HepG2 (cell line): ENCODE results near the gene CFAP99. TPM values are rescaled to one million over a fixed set of nuclear protein-coding genes. Genes with fewer than 3 reads are reported as not detected.

Source experiments
- ATAC-seq: fragments of 200-7000 bp; cut with Tn5 transposase; 3 replicates; pipeline ENCODE4 v1.9.1; 2020; ENCODE audit warnings: mild to moderate bottlenecking, moderate library complexity
- BruUV-seq: library from RNA; stranded (reverse); fragments of 400-500 nt; replicated peaks from 2 replicates; lab custom pipeline; 2021; lab: Mats Ljungman, UMichigan
- CTCF ChIA-PET: fragments of 300-600 bp; formaldehyde crosslinking; extraction: SDS; loops from one replicate; lab custom pipeline; 2021; ENCODE audit warnings: low total read pairs, inconsistent platforms, low intra/inter-chr PET ratio; lab: Yijun Ruan, JAX
- POLR2A ChIA-PET: fragments of 350-600 bp; sonication (Branson Sonifier 250); formaldehyde crosslinking; loops from one replicate; lab custom pipeline; 2020; ENCODE audit warnings: antibody characterized with exemption, inconsistent platforms; lab: Yijun Ruan, JAX
- DNase-seq: peaks from one replicate; pipeline ENCODE4 v3.0.0-alpha.2; 2015; ENCODE audit warnings: low spot score
- FAIRE-seq: peaks from 3 replicates; lab custom pipeline; 2011; peaks lifted over from hg19 to GRCh38; lab: Jason Lieb, UNC
- H2AFZ ChIP-seq: one replicate; pipeline ENCODE4 v1.6.1; 2011; ENCODE audit warnings: low read length, inconsistent platforms
- H3K27ac ChIP-seq: fragments of 300-600 bp; 3 replicates; pipeline ENCODE4 v1.8.0; 2011; ENCODE audit warnings: mixed run types, mild to moderate bottlenecking, mixed read lengths, low read length, inconsistent platforms; ENCODE audit not compliant: insufficient read depth; ENCODE audit errors: extremely low read length
- H3K27me3 ChIP-seq, 2 experiments: fragments of 200-600 bp in 1 of 2; 2 replicates in 1 of 2; 3 replicates in 1 of 2; pipeline versions ENCODE4 v1.6.0 to v1.8.0; 2011; ENCODE audit warnings: low read length in 2 of 2, mild to moderate bottlenecking in 2 of 2, moderate library complexity in 2 of 2, inconsistent platforms in 1 of 2; ENCODE audit not compliant: insufficient read depth in 2 of 2, control insufficient read depth in 1 of 2
- H3K36me3 ChIP-seq, 2 experiments: fragments of 200-600 bp in 1 of 2; replicated peaks in 1 of 2; 2 replicates in 1 of 2; 3 replicates in 1 of 2; pipeline versions ENCODE4 v1.5.1 to v1.8.0; 2011; ENCODE audit warnings: low read length in 2 of 2, inconsistent platforms in 1 of 2; ENCODE audit not compliant: insufficient read depth in 2 of 2, control insufficient read depth in 1 of 2
- H3K4me1 ChIP-seq: 2 replicates; pipeline ENCODE4 v1.5.1; 2012; ENCODE audit warnings: low read length, inconsistent platforms; ENCODE audit not compliant: insufficient read depth
- H3K4me2 ChIP-seq: 2 replicates; pipeline ENCODE4 v1.6.0; 2011; ENCODE audit warnings: low read depth, low read length, inconsistent platforms
- H3K4me3 ChIP-seq, 3 experiments: fragments of 200-600 bp in 1 of 3; sonication (generic), shearing (Covaris generic) in 1 of 3; replicated peaks in 1 of 3; 2 replicates each; pipeline ENCODE4 v1.5.1; 2011 to 2016; ENCODE audit warnings: low read length in 3 of 3, inconsistent platforms in 2 of 3, low read depth in 2 of 3, mild to moderate bottlenecking in 2 of 3, control low read depth in 1 of 3, mixed read lengths in 1 of 3; ENCODE audit not compliant: insufficient read depth in 1 of 3
- H3K79me2 ChIP-seq: one replicate; pipeline ENCODE4 v1.6.1; 2011; ENCODE audit warnings: low read length, inconsistent platforms; ENCODE audit not compliant: insufficient read depth
- H3K9ac ChIP-seq: 2 replicates; pipeline ENCODE4 v1.6.0; 2011; ENCODE audit warnings: mild to moderate bottlenecking, low read depth, low read length, inconsistent platforms; ENCODE audit not compliant: insufficient read depth
- H3K9me3 ChIP-seq: 2 replicates; pipeline ENCODE4 v1.5.1; 2012; ENCODE audit warnings: mild to moderate bottlenecking, low read length
- H4K20me1 ChIP-seq: 2 replicates; pipeline ENCODE4 v1.6.0; 2011; ENCODE audit warnings: inconsistent platforms, mild to moderate bottlenecking, low read length, moderate library complexity; ENCODE audit not compliant: insufficient read depth
- AHR ChIP-seq: IDR thresholded peaks from 2 replicates; pipeline ENCODE4 v1.6.1; 2018; ENCODE audit warnings: missing genetic modification reagents, missing compliant biosample characterization
- ATF7 ChIP-seq, 2 experiments: fragments of 450-650 bp in 1 of 2; sonication (generic) in 1 of 2; formaldehyde crosslinking in 1 of 2; IDR thresholded peaks; 2 replicates each; pipeline versions ENCODE4 v1.4.0 to v1.6.1; 2016 to 2020; ENCODE audit warnings: antibody characterized with exemption in 1 of 2, mild to moderate bottlenecking in 1 of 2, missing genetic modification reagents in 1 of 2
- GRHL1 ChIP-seq: sonication (generic); formaldehyde crosslinking; conservative IDR thresholded peaks from 2 replicates; pipeline ENCODE4 v1.8.0; 2022; ENCODE audit warnings: missing genetic modification reagents
- HMG20B ChIP-seq: conservative IDR thresholded peaks from 2 replicates; pipeline ENCODE4 v1.6.1; 2016; ENCODE audit warnings: missing genetic modification reagents, missing compliant biosample characterization
- MZF1 ChIP-seq: sonication (generic); formaldehyde crosslinking; IDR thresholded peaks from 2 replicates; pipeline ENCODE4 v1.8.1; 2023; ENCODE audit warnings: mild to moderate bottlenecking, missing genetic modification reagents, borderline replicate concordance
- PPARG ChIP-seq: conservative IDR thresholded peaks from 2 replicates; pipeline ENCODE4 v1.6.1; 2016; ENCODE audit warnings: missing biosample characterization, missing genetic modification reagents
- SRSF9 ChIP-seq: fragments of 200-400 bp; formaldehyde crosslinking; IDR thresholded peaks from 2 replicates; pipeline ENCODE4 v1.6.1; 2018; ENCODE audit warnings: borderline replicate concordance, mild to moderate bottlenecking, low read depth, low read length; ENCODE audit not compliant: insufficient read depth, poor library complexity, severe bottlenecking
- ZNF33B ChIP-seq: sonication (generic); formaldehyde crosslinking; IDR thresholded peaks from 2 replicates; pipeline ENCODE4 v1.5.1; 2020; ENCODE audit warnings: mild to moderate bottlenecking, missing genetic modification reagents
- ZNF616 ChIP-seq: sonication (generic); formaldehyde crosslinking; IDR thresholded peaks from 2 replicates; pipeline ENCODE4 v1.5.0; 2020; ENCODE audit warnings: low read depth, mild to moderate bottlenecking, missing genetic modification reagents
- ZNF672 ChIP-seq: sonication (generic); formaldehyde crosslinking; IDR thresholded peaks from 2 replicates; pipeline ENCODE4 v1.8.1; 2022; ENCODE audit warnings: missing genetic modification reagents
- ZNF790 ChIP-seq: sonication (generic); formaldehyde crosslinking; IDR thresholded peaks from 2 replicates; pipeline ENCODE4 v1.8.0; 2022; ENCODE audit warnings: missing genetic modification reagents, mild to moderate bottlenecking, borderline replicate concordance
- WGBS: methylation state at CpG from one replicate; pipeline ENCODE4 v1.1.6; 2017; ENCODE audit warnings: low lambda C conversion rate; 5-methylcytosine and 5-hydroxymethylcytosine counted together
- in situ Hi-C: cut with HindIII; loops from 2 replicates; pipeline ENCODE4 v1.10.0; 2017; ENCODE audit warnings: low pct_unique_long_range_greater_than_20kb; ENCODE audit not compliant: extremely low pct_ligation_motif_present
- intact Hi-C: fragments of 100-400 bp; cut with micrococcal nuclease; formaldehyde crosslinking; loops from one replicate; pipeline ENCODE4 v1.10.0; 2022; ENCODE audit not compliant: unreplicated experiment
- polyA plus RNA-seq, 8 experiments: library from polyadenylated mRNA; depleted of rRNA in 3 of 8; stranded (reverse) in 7 of 8; unstranded in 1 of 8; fragments of >200 nt; fragmentation: Illumina TruSeq in 4 of 8; extraction: Trizol in 4 of 8; gene quantifications; 2 replicates each; pipeline versions ENCODE4 v1.2.1 to v1.2.3, GENCODE V29; 2011 to 2016; ENCODE audit warnings: low read depth in 4 of 8, missing spikeins in 1 of 8, mixed read lengths in 1 of 8; ENCODE audit not compliant: insufficient read depth in 1 of 8
- total RNA-seq, 5 experiments: library from RNA; depleted of rRNA; stranded (reverse); fragments of >200 nt; fragmentation: Illumina TruSeq; extraction: Trizol; gene quantifications; 2 replicates each; pipeline ENCODE4 v1.2.3, GENCODE V29; 2016; ENCODE audit warnings: low read depth in 1 of 5
- TF ChIP-seq, protein P1 (sequence below), 2 experiments: sonication (generic) in 1 of 2; formaldehyde crosslinking in 1 of 2; IDR thresholded peaks; 2 replicates each; pipeline versions ENCODE4 v1.4.0 to v1.6.1; 2018 to 2020; ENCODE audit warnings: missing genetic modification reagents in 2 of 2, borderline replicate concordance in 1 of 2, low read depth in 1 of 2, mild to moderate bottlenecking in 1 of 2, missing biosample characterization in 1 of 2

The CFAP99 gene
- total and polyA plus RNA-seq, 2 of the 13 experiments (the other 11 are each of a cell fraction or from before 2014, with no cell fraction given): not detected

DNA sequence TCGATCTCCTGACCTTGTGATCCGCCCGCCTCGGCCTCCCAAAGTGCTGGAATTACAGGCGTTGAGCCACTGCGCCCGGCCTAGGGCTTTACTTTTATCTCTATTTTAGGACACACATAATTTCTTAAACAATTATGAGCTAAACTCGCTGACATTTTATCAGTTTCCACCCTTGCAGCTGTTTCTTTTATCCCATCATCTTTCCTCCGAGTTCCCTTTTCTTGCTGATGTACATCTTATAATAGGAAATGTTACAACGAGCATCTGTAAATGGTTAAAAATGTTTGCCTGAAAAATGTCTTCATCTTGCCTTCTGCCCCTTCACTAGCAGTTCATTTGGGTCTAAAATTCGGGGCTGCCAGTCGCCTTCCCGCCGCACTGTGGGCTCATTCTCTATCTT is 41.5 kb upstream of the CFAP99 start (continued):
- no peak for TF ChIP-seq MZF1 (CRISPR knock-in tag)
- TF ChIP-seq ZNF790 (CRISPR knock-in tag): no peak
- TF ChIP-seq ZNF33B (CRISPR knock-in tag): no peak
- TF ChIP-seq SRSF9: no peak
- no peak for TF ChIP-seq ATF7 (IDR thresholded peaks at IDR 0.05)
- no peak for TF ChIP-seq ATF7 (CRISPR knock-in tag; IDR thresholded peaks at IDR 0.05)
- no peak for TF ChIP-seq PPARG
- TF ChIP-seq ZNF616 (CRISPR knock-in tag): no peak
- TF ChIP-seq ZNF672: no peak
- TF ChIP-seq, protein P1, sequence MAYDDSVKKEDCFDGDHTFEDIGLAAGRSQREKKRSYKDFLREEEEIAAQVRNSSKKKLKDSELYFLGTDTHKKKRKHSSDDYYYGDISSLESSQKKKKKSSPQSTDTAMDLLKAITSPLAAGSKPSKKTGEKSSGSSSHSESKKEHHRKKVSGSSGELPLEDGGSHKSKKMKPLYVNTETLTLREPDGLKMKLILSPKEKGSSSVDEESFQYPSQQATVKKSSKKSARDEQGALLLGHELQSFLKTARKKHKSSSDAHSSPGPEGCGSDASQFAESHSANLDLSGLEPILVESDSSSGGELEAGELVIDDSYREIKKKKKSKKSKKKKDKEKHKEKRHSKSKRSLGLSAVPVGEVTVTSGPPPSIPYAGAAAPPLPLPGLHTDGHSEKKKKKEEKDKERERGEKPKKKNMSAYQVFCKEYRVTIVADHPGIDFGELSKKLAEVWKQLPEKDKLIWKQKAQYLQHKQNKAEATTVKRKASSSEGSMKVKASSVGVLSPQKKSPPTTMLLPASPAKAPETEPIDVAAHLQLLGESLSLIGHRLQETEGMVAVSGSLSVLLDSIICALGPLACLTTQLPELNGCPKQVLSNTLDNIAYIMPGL (CRISPR knock-in tag; IDR thresholded peaks at IDR 0.05; ENCODE audit: borderline replicate concordance in 1 of 2, low read depth in 1 of 2): no peak
- no peak for TF ChIP-seq AHR (CRISPR knock-in tag)

DNA sequence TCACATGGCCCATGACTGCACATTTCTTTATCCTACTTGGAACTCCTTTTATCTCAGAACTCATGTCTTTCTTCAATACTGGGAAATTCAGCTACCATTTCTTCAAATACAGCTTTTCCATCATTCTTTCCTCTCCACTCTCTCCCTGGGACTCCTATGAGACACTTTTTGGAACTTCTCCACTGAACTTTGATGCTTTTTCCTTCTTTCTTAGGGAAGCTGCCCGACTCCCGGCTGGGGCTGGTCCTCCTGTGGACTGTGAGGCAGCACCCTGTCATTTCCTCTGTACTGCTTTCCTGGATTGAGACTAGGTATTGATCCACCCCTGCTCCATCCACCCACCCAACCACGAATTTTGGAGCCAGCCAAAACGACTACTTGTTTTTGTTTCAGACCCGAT is 40.4 kb upstream of the CFAP99 start:
- in situ Hi-C loops: no loop called here
- POLR2A ChIA-PET: no interaction called here
- FAIRE-seq: no peak
- Histone ChIP-seq H3K36me3 (no peaks in the 10 kb centered on the region), H3K79me2 (no peaks in the 10 kb centered on the region), H3K27me3 (peaks cover 2 to 19% of the 10 kb centered on the region in 2 experiments; a peak in 3 of 5 replicates), H4K20me1 (no peaks in the 10 kb centered on the region), H3K27ac (no peak overlapping the region), H3K9me3 (no peaks in the 10 kb centered on the region), H3K4me1 (no peaks in the 10 kb centered on the region), H3K4me3 (no peak overlapping the region), H2AFZ (no peak overlapping the region), H3K9ac (no peak overlapping the region), H3K4me2 (no peak overlapping the region)
- ATAC-seq: no peak
- 21% methylated on average over 5 of the region's 5 CpGs for WGBS
- DNase-seq: no peak
- BruUV-seq: no TSS peak
- CTCF ChIA-PET: no interaction called here
- intact Hi-C loops: no loop called here
- TF ChIP-seq GRHL1 (CRISPR knock-in tag) (no peak), HMG20B (CRISPR knock-in tag) (no peak)
